ENCODE measurements around the gene AACS.
A peak's percentile ranks its signal among the peaks of the same experiment; 100 is the strongest.

- TF ChIP-seq MXI1 (IDR thresholded peaks at IDR 0.05; ENCODE audit: borderline replicate concordance, low read depth, low read length) (no peak), CTCF (conservative IDR thresholded peaks at IDR 0.05; ENCODE audit: low read depth, low read length) (no peak), POLR2A (IDR thresholded peaks at IDR 0.05; ENCODE audit: low read depth, low read length) (peak; percentile 67; the same call in 1 of the 2 replicates), CEBPB (IDR thresholded peaks at IDR 0.05; ENCODE audit: low read depth, low read length) (no peak), RAD21 (IDR thresholded peaks at IDR 0.05; ENCODE audit: low read length) (no peak), CHD1 (IDR thresholded peaks at IDR 0.05; ENCODE audit: low read depth, low read length) (no peak), BHLHE40 (IDR thresholded peaks at IDR 0.05; ENCODE audit: low read depth, low read length) (no peak), SMC3 (IDR thresholded peaks at IDR 0.05; ENCODE audit: low read depth, low read length) (no peak), RCOR1 (IDR thresholded peaks at IDR 0.05; ENCODE audit: insufficient replicate concordance, low read length) (no peak), USF2 (IDR thresholded peaks at IDR 0.05; ENCODE audit: low read depth, low read length) (no peak), NFE2L2 (IDR thresholded peaks at IDR 0.05; ENCODE audit: low read depth, low read length) (no peak), ELK1 (IDR thresholded peaks at IDR 0.05; ENCODE audit: borderline replicate concordance, low read depth, low read length) (no peak), MAFK (IDR thresholded peaks at IDR 0.05; ENCODE audit: low read depth, low read length) (no peak), RFX5 (IDR thresholded peaks at IDR 0.05; ENCODE audit: low read depth, low read length) (no peak)
Measured at GRCh38 chr12:125065021-125065918, at the start of gene AACS.
